Panc1 (cell line): ENCODE measurements around the gene ATXN10.

Source experiments
- CTCF ChIP-seq: fragments of 450-650 bp; IDR thresholded peaks from 2 replicates; pipeline ENCODE4 v1.5.1; 2017; ENCODE audit warnings: mild to moderate bottlenecking
- POLR2AphosphoS5 ChIP-seq: IDR thresholded peaks from 2 replicates; pipeline ENCODE4 v1.6.1; 2012; ENCODE audit warnings: mild to moderate bottlenecking, low read depth, low read length, moderate library complexity
- REST ChIP-seq, 2 experiments: IDR thresholded peaks; 2 replicates each; pipeline ENCODE4 v1.6.1; 2011 to 2012; ENCODE audit warnings: low read depth in 2 of 2, control low read depth in 1 of 2, low read length in 1 of 2, mild to moderate bottlenecking in 1 of 2, moderate library complexity in 1 of 2; ENCODE audit not compliant: insufficient read depth in 1 of 2
- SIN3A ChIP-seq: IDR thresholded peaks from 2 replicates; pipeline ENCODE4 v1.6.1; 2012; ENCODE audit warnings: low read depth, mild to moderate bottlenecking, low read length, moderate library complexity, borderline replicate concordance; ENCODE audit not compliant: insufficient read depth
- TCF7L2 ChIP-seq: IDR thresholded peaks from 2 replicates; pipeline ENCODE4 v1.6.1; 2011; ENCODE audit warnings: mild to moderate bottlenecking, low read depth, low read length, inconsistent platforms

- TF ChIP-seq CTCF (no peak), POLR2AphosphoS5 (no peak), REST (IDR thresholded peaks at IDR 0.05; ENCODE audit: insufficient read depth in 1 of 2, low read depth in 2 of 2, low read length in 1 of 2) (no peak), SIN3A (no peak), TCF7L2 (no peak)
Observed at GRCh38 chr22:45838305-45838887, 166.8 kb downstream of the ATXN10 start.
